H1 (cell line): ENCODE measurements around the gene ART4. TPM values are rescaled to one million over a fixed set of nuclear protein-coding genes. Genes with fewer than 3 reads are reported as not detected.

Experiments
- BRCA1 ChIP-seq: IDR thresholded peaks from 2 replicates; pipeline ENCODE4 v1.6.1; 2012; ENCODE audit warnings: low read depth, low read length, improper control_type of control experiment
- CTCF ChIP-seq, 3 experiments: IDR thresholded peaks; 1 replicate in 2 of 3; 2 replicates in 1 of 3; pipeline versions ENCODE4 v1.5.1 to v1.6.1; 2011; ENCODE audit warnings: low read length in 3 of 3, mild to moderate bottlenecking in 3 of 3, inconsistent platforms in 2 of 3, low read depth in 1 of 3, moderate library complexity in 1 of 3; ENCODE audit not compliant: insufficient read depth in 1 of 3; ENCODE audit errors: control extremely low read depth in 1 of 3
- RAD21 ChIP-seq, 2 experiments: IDR thresholded peaks in 1 of 2; conservative IDR thresholded peaks in 1 of 2; 2 replicates each; pipeline ENCODE4 v1.6.1; 2011; ENCODE audit warnings: low read depth in 2 of 2, low read length in 2 of 2, improper control_type of control experiment in 1 of 2, inconsistent platforms in 1 of 2, mild to moderate bottlenecking in 1 of 2, moderate library complexity in 1 of 2
- SIX5 ChIP-seq: IDR thresholded peaks from 2 replicates; pipeline ENCODE4 v1.6.1; 2011; ENCODE audit warnings: mild to moderate bottlenecking, low read depth, low read length
- ZNF274 ChIP-seq: IDR thresholded peaks from 2 replicates; pipeline ENCODE4 v1.7.0; 2012; ENCODE audit warnings: low read length, borderline replicate concordance; ENCODE audit errors: extremely low read depth
- polyA plus RNA-seq, 7 experiments: library from polyadenylated mRNA; depleted of rRNA in 3 of 7; stranded (reverse) in 5 of 7; unstranded in 2 of 7; fragments of >200 nt in 5 of 7; fragments of 200-250 nt in 2 of 7; gene quantifications; 1 replicate in 5 of 7; 2 replicates in 1 of 7; 4 replicates in 1 of 7; pipeline versions ENCODE4 v1.2.1 to v1.2.3, GENCODE V29; 2011 to 2013; ENCODE audit warnings: missing spikeins in 2 of 7, mixed read lengths in 2 of 7
- total RNA-seq: library from RNA; stranded (reverse); fragmentation: NEBNext Ultra II Directional; extraction: Animal tissue kit (Norgen Biotek cat#: 25700); gene quantifications from 2 replicates; pipeline ENCODE4 v1.2.1, GENCODE V29; 2021

Gene ART4
- total and polyA plus RNA-seq, 2 of the 8 experiments (the other 6 are each of a cell fraction or from before 2014, with no cell fraction given): not detected

GRCh38 chr12:14840616-14841015, 2.7 kb downstream of the ART4 start (continued):
- TF ChIP-seq CTCF (IDR thresholded peaks at IDR 0.05; ENCODE audit: control extremely low read depth in 1 of 3, insufficient read depth in 1 of 3, low read depth in 1 of 3, low read length in 3 of 3) (no peak), ZNF274 (no peak), SIX5 (no peak), BRCA1 (no peak), RAD21 (IDR thresholded peaks at IDR 0.05 in 1 of 2, conservative IDR thresholded peaks at IDR 0.05 in 1 of 2; ENCODE audit: low read depth in 2 of 2, low read length in 2 of 2) (no peak)
